Kidney epithelial cell (primary cell): ENCODE results near the gene PHF12. TPM values are rescaled to one million over a fixed set of nuclear protein-coding genes. Genes with fewer than 3 reads are reported as not detected.

Experiments used
- DNase-seq: peaks from one replicate; pipeline ENCODE4 v3.0.0-alpha.2; 2010; ENCODE audit warnings: low read depth
- H3K27me3 ChIP-seq: 2 replicates; pipeline ENCODE4 v1.6.0; 2011; ENCODE audit warnings: low read length; ENCODE audit not compliant: control insufficient read depth, insufficient read depth
- H3K36me3 ChIP-seq: 2 replicates; pipeline ENCODE4 v1.5.1; 2011; ENCODE audit warnings: low read length; ENCODE audit not compliant: control insufficient read depth, insufficient read depth
- H3K4me3 ChIP-seq: 2 replicates; pipeline ENCODE4 v1.5.1; 2011; ENCODE audit warnings: low read depth, mild to moderate bottlenecking, control low read depth, low read length
- CTCF ChIP-seq: IDR thresholded peaks from 2 replicates; pipeline ENCODE4 v1.5.1; 2011; ENCODE audit warnings: mild to moderate bottlenecking, moderate library complexity, low read length, control low read depth, inconsistent platforms; ENCODE audit not compliant: insufficient read depth, poor library complexity, severe bottlenecking
- total RNA-seq: library from RNA; depleted of rRNA; stranded (reverse); fragments of >200 nt; gene quantifications from 2 replicates; pipeline ENCODE4 v1.2.3, GENCODE V29; 2015

The PHF12 gene
- total RNA-seq, 1 donor from 2014 or later = 19.6 TPM

GRCh38 chr17:28856028-28856574 lies 95.2 kb downstream of the PHF12 start:
- no peak for DNase-seq
- TF ChIP-seq CTCF = no peak
- H3K27me3 ChIP-seq = no peaks in the 10 kb centered on the region
- no peak overlapping the region for H3K4me3 ChIP-seq
- H3K36me3 ChIP-seq = peaks cover 2% of the 10 kb centered on the region

DNA sequence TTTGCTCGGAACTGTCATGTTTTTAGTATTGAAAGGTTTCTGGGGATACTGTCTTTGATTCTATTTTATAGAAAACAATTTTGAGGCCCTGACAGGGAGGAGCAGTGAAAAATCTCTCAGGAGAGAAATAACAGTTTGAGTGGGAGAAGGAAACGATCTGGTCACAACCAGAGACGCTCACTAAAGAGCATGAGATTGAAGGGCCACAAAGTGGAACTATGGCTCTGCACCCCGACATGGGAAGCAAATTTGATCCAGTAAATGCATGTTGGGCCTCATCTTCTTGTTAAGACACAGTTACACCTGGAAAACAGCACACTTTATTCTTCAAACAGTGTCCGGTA lies 96.0 kb downstream of the PHF12 start:
- peak overlapping the region; percentile 96 for H3K4me3 ChIP-seq
- no peak for TF ChIP-seq CTCF
- no peaks in the 10 kb centered on the region for H3K27me3 ChIP-seq
- peaks cover under 1% of the 10 kb centered on the region for H3K36me3 ChIP-seq
- DNase-seq = no peak

Other genes starting within 250 kb of the PHF12 start
- 0.58 and 3.7 TPM in 2 replicates for gene PROCA1, start 239.6 kb downstream of the PHF12 start, total RNA-seq
- 283 and 314 TPM in 2 replicates for gene RAB34, start 233.7 kb downstream of the PHF12 start, total RNA-seq
- gene RPL23A, start 231.5 kb downstream of the PHF12 start, total RNA-seq = 604 and 716 TPM in 2 replicates
- gene TLCD1, start 225.3 kb downstream of the PHF12 start, total RNA-seq = 4.7 and 5.1 TPM in 2 replicates
- 4.3 TPM in 2 replicates for gene NEK8, start 222.7 kb downstream of the PHF12 start, total RNA-seq
- 163 and 174 TPM in 2 replicates for gene TRAF4, start 207.5 kb downstream of the PHF12 start, total RNA-seq
- 24.3 and 37.7 TPM in 2 replicates for gene FAM222B, start 108.7 kb downstream of the PHF12 start, total RNA-seq
- gene ERAL1, start 96.5 kb downstream of the PHF12 start, total RNA-seq = 54.9 and 74.1 TPM in 2 replicates
- 55.5 and 69.1 TPM in 2 replicates for gene FLOT2, start 53.8 kb downstream of the PHF12 start, total RNA-seq
- 12.2 and 12.7 TPM in 2 replicates for gene DHRS13, start 48.4 kb downstream of the PHF12 start, total RNA-seq
- gene SEZ6, start 54.5 kb upstream of the PHF12 start, total RNA-seq = not detected in 2 replicates
- gene PIPOX, start 91.6 kb upstream of the PHF12 start, total RNA-seq = 0.29 and 0.34 TPM in 2 replicates
- 18.6 and 19.8 TPM in 2 replicates for gene MYO18A, start 228.9 kb upstream of the PHF12 start, total RNA-seq